GM21825 (cell line): ENCODE results near the gene APOL6.
"Not testable (repeated sequence)": the region's sequence is repeated elsewhere in the genome, so short reads cannot be mapped to it uniquely, and the experiment has no call there.

Experiments used
- ATAC-seq: cut with Tn5 transposase; IDR thresholded peaks from one replicate; pipeline ENCODE4 v1.9.1; 2021; ENCODE audit warnings: mild to moderate bottlenecking, moderate library complexity; ENCODE audit not compliant: unreplicated experiment

Gene APOL6

DNA sequence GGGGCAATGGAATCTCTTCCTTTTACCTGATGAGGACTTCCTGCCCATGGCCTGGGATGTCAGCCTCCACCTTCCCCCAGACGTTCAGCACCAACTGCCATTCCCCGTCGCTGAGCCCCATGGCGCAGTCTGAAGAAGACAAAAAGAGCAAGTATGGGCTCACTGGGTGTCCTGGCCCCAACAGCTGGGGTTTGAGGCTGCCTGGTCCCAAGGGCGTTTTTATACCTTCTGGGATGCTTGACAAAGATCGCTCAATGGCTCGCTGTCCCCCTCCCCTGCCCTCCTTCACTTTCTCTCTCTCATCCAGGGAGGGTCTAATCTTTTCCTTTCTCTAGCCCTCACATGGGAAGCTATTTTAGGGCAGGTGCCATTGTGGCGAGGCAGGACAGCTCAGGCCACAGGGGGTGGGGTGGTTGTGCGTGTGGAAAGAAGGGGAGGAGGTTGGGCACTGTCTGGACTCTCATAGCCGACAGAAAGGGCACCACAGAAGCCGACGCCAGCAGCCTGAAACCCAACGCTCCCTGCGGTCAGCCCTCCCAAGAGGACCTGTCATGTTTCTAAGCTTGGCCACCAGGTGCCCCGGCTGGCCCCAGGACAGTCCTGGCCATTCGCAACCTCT is 31.0 kb upstream of the APOL6 start, which contains the start of gene MB:
MB (minus strand) TSS at position 193 of the 619 bp plus-strand sequence; CDS start at position 121, 72 bp downstream.
- no peak for ATAC-seq

DNA sequence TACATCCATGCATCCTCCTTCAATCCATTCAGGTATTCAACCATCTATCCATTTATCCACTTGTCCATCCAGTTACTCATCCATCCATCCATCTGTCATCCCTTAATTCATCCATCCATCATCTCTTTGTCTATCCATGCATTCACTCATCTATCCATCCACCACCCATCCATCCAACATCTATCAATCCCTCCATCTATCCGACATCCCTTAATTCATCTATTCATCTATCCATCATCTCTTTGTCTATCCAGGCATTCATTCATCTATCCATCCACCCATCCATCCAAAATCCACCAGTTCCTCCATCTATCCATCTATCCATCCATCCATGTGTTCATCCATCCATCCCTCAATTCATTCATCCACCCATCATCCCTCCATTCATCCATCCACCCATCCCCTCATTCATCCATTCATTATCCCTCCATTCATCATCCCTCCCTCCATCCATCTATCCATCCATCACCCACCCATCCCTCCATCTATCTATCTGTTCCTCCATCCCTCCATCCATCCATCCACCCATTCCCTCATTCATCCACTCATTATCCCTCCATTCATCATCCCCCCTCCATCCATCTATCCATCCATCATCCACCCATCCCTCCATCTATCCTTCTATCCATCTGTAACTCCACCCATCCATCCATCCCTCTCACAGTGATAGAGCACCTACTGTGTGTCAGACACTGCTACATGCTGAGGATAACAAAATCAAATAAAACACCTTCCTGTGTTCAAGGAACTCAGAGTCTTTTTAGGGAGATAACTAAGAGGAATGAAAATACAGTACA is 29.6 kb upstream of the APOL6 start:
- no peak for ATAC-seq

DNA sequence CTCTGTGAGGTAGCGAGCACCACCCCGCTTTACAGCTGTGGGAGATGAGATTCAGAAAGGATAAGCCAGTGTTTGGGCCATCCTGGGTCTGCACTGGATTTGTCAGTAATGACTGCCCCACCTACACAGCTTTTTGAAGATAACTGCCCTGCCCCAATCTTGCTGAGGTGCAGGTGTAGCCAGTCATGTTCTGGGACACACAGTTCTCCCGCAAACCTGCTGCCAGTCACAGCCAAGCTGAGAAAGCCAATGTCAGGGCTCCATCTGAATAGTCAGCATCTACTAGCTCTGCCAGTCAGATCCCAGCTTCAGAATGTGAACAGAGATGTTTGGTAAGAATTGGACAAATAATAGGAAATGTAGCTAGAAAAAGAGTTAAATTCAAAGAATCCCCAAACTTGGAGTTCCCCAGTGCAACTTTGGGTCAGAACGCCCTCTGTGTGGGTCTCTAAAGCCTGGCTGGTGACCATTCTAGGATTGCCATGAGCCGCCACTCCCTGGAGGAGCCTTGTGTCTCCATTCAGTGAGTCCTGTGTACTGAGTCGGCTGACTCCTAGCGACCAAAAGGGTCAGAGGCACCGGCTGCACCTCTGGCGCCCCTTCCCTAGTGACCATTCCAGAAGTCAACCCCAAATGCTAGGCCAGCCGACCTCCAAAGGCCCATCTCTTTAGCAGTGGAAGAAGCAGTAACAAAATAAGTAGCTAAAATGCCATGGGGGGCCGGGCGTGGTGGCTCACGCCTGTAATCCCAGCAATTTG is 28.7 kb upstream of the APOL6 start:
- ATAC-seq, result no peak

DNA sequence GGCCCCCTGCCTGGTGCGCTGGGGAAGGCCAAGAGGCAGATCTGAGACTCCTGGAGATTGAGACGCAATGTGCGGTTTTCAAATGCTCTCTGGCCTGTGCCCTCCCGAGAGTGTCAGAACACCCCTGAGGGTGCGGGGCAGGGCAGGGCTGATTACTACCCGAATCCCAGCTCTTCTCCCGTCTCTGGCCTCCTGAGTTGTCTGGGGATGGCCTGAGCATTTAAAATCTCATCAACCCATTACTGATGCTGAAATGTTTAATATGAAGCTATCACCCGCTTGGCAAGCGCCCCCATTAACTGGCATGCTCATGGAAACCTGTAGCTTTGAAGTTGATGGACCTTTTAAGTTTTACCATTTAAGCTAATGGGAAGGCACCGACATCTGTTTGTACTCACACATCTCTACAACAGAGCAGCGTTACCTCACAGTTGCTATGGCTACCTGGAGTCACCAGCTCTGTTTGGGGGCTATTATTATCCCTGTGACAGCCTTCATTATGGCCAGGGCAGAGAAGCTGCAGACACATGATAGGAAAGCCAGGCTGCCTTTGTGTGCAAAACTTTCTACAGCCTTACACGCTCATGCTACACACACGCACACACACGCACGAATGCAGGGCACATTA is 27.5 kb upstream of the APOL6 start:
- no peak for ATAC-seq

DNA sequence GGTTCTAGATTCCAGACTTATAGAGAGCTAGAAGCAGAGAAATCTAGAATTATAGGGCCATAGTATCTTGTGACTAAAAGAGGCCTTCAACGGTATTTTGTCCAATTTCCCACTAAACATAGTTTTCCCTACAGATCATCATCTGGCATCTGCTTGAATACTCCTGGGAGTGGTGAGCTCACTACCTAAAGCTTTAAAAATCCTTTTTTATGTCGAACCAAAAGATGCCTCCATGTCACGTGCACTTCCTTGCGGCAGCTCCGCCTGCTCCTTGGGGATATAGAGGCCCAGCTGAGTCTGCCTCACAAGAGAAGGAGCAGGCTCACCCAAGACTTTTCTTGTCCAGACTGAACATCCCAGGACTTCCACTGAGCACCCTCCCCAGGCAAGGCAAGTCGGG is 26.8 kb upstream of the APOL6 start:
- no peak for ATAC-seq

DNA sequence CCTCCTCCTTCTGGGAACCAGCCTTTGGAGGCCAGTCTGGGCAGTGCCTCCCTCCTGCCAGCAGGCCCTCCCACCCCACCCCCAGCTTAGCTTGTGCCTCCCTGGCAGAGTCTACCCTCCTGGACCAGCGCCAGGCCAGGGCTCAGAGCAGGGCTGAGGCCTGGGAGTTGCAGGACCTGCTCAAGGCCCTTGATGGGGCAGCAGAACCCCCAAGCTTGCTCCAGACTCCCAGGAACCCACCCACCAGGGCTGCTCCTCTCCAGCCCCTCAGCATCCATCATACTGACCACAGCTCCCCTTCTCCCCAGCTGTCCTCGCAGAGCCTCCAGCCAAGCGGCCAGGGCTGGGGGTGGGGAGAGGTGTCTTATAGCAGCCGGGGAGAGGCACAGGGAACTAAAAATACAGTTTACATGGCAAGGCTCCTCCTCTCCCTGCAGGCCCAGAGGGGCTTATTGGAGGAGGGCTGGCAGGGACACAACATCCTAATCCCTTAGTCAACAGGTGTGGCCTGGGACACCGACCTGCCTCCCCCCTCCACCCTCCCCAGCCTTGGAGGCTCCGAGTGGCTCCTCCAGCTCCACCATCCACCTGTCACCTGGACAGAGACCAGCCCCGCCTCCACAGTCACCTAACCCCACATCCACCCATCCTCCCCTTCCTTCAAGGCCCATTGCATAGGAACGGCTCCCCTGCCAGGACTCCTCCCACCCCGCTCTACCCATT is 25.9 kb upstream of the APOL6 start:
- ATAC-seq, result no peak

DNA sequence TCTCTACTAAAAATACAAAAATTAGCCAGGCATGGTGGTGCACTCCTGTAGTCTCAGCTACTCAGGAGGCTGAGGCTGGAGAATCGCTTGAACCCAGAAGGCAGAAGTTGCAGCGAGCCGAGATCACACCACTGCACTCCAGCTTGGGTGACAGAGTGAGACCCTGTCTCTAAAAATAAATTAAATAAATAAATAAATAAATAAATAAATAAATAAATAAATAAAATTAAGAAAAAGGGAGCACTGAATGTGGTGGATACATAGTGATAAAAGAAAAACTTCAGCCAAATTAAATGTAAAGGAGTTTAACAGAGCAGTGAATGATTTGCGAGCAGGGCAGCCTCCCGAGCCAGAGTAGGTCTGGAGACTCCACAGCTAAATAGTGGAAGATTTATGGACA is 24.4 kb upstream of the APOL6 start:
- not testable (repeated sequence) for ATAC-seq

DNA sequence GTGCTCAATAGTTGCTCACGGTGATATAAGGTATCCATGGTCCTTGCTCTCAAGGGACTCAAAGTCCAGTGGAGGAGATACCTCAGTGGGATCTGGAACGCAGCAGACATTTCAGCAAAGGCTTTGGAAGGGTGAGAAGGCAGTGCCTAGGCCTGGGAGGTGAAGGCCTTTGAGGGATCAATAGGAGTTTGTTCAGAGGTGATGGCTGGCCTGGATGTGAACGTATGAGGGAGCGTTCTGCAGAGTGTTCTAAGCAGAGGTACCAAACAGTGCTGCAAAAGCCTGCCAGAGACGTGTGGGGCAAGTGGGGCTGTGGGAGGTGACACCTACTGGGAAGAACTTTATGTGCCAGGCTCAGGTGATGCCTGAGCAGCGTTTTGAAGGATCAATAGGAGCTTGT is 23.7 kb upstream of the APOL6 start:
- ATAC-seq, result no peak

DNA sequence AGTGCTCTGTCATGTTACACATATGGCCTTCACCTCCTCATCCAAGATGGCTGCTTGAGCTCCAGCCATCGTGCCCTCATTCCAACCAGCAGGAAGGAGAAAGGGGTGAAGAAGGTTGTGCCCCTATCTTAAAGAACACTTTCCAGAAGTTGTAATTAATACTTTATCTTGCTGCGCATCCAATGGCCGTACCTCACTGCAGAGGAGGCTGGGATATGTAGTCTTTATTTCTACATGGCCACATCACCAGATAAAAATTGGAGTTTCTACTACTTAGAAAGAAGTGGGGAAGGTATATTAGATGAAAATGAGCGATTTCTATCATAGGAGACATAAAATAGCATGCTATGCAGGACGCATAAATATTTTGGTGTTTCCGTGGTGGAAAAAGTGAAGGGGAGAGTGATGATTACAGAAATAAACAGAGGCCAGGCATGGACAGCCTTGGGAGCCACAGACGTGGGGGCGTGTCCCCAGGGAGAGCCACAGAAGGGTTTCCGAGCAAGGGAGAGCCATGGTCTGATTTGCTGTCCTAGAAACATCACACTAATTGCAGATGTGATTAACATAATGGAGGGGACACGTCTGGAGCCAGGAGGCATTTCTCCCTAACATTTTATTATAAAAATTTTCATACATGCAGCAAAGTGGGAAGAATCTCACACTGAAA is 22.3 kb upstream of the APOL6 start:
- no peak for ATAC-seq

DNA sequence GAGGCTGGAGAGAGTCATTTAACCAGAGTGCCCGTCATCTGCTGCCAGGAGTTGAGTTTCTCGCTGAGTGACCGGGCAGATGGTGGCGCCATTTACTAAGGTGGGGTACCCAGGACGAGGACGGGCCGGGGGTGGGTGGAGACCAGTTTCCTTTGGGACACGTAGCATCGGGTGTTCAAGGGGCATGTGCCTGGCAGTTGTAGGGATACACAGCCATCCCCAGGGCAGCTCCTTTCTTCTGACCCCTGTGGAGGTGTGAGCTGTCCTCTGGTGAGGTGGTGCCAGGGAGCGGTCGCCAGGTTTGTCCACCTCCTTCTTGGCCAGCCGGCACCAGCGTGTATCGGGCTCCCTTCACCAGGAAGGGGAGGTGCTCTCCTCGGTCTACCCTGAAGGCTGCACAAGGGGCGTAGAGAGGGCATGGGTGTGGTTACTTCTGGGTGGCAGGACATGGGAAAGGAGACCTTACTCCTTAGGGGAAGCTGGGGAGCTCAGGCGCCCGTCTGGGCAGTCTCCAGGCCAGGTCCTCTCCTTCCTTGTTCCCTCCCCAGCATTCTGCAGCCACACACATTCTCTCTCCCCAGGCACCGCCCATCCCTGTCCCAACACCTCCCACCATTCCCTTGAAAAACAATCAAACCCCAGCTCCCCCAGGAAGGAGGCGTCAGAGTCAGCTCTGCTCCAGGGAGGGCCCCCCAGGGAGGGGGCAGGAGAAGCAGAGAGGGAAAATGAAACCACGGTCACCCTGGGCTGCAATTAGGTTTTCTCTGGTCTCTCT is 20.8 kb upstream of the APOL6 start:
- ATAC-seq, result no peak

DNA sequence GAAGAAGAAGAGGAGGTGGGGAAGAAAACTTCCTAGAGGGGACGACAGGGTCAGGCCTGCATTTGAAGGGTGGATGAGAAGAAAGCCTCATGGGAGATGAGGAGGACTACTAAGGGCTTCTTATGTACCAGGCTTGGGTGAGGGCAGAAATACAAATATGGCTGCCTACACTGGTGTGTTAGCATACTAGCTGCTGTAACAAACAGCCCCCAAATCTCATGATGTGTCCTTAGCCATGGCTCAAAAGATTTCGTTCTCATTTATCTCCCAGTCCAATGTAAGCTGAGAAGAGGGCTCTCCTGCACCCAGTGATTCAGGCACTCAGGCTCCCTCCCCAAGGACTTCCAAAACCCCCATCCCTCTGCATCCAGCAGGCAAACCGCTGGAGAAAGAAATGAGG is 19.5 kb upstream of the APOL6 start:
- ATAC-seq, result no peak

DNA sequence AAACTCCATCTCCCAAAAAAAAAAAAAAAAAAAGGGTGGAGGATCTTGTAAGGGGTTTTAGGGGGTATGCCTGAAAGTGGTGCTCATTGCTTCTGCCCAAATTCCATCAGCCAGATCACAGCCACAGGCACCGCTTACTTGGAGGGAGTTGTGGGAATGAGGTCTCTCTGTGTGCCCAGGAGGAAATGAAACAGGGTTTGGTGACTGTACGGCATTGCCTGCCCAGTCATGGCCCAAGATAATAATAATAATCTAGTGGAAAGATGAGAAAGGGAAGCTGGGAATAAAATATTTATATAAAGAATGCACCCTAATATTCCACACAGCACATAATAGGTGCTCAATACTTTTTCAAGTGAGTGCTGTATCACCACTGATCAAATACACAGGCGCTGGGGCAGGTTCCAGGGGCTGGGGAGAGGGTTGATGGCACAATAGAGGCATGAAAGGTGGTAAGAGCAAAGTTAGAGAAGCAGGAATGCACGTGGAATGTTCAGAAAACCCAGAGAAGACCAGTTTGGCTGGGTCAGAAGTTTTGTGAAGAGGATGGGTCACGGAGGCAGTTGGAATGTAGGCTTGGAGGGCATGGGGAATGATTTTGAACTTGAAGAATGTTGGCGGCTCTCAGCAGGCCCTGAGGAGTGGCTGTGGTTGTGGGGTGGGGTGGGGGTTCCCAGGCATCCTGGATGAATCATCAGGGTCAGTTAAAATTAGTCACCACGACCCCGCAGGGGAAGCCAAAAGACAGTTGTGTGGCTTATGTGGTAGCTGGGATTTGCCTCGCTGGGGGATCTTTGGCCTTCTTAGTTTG is 18.6 kb upstream of the APOL6 start:
- no peak for ATAC-seq

DNA sequence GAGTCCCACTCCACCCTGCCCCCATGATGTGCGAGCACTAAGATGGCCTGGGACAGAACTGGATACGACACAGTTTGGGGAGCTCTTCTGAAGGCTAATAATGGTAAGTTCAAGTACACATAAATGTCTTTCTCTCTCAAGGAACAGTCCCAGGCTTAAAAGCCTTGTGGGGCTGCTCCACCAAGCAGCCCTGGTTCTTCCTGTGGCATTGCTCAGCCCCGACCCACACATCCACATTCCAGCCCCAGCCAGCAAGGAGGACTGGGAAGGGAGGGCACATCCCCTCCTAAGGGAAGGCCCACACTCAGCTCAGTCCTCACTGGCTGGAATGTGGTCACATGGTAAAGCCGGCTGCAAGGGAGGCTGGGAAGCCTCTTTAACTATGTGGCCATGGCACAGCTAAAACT is 17.9 kb upstream of the APOL6 start:
- no peak for ATAC-seq

DNA sequence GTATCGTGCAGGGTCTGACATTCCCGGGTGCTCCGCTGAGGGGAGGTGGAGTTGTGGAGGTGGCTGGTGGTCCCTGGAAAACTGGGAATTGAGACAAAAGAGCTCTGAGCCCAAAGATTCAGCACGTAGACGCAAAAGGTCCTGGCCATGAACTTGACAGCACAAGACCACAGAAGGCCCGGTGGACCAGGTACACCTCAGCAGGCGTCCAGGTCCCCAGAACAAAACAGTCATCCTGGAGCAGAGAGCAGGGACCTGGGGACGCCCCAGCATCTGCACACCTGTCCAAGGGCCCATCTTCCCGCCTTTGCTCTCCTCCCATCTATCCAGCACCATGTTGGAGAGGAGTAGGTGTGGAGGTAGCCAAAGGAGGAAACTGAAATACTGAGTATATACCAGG is 17.4 kb upstream of the APOL6 start:
- no peak for ATAC-seq

DNA sequence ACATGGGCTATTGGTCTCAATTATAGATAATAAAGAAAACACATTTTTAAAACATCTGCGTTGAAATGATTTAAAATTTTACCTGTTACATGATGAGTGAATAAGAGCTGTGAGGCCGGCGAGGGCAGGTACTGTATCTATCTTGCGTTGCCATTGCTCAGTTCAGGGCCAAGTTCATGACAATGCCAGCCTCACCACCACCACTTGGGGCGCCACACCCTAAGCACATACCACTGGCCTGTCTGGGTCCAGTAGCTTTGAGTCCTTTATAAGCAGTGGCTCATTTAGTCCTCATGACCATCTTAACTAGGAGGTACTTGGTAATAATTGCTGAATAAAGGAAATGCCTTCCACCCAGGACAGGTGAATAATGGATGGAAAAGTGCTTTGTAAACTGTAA is 16.6 kb upstream of the APOL6 start:
- no peak for ATAC-seq

DNA sequence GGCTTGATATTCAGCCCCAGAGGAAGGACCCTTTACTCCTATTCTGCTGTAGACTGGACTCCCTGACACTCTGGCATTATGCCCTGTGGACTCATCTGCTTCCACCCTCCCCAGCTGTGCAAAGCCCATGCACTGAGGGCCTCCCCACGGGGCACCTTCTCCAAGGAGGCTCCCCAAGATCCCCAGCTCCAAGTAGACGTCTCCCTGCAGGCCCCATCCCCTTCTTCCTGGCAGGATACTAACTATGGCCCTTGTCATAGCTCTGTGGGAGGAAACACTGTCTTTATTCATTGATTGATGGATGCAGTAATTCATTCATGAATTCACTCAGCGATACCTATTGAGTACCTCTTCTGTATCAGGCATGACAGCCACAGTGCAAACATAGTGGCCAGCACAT is 15.3 kb upstream of the APOL6 start:
- no peak for ATAC-seq

DNA sequence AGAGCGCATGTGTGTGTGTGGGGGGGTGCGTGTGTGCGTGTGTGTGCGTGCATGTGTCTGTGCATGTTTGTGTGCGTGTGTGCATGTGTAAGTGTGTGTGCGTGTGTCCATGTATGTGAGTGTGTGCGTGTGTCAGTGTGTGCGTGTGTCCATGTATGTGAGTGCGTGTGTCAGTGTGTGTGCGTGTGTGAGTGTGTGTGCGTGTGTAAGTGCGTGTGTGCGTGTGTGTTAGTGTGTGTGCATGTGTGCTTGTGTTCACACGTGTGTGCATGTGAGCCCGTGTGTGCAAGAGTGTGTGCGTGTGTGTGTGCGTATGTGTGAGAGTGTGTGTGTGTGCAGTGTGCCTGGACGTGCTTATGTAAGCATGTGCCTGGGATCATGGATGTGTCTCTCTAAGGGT is 14.7 kb upstream of the APOL6 start:
- ATAC-seq, result no peak

DNA sequence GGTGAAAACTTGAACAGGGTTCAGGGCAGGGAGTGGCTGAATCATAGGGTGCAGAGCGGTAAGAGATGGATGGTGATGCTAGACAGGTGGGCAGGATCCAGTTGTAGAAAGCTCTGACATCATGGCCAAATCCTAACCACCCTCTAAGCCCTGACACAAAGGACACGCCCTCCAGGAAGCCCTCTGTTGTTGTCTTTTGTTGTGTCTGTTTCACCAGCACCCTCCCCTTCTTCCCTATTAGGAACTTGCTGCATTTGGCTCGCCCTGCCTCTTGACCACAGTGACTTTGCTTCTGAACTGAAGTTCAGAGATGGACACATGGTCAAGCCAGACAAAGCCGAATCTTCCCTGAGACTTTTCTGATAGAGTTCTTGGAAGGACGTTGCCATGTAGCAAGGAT is 14.2 kb upstream of the APOL6 start:
- no peak for ATAC-seq
